ENCODE measurements around the gene SLC35G6.
A peak's percentile ranks its signal among the peaks of the same experiment; 100 is the strongest.
"Not testable (repeated sequence)": the region's sequence is repeated elsewhere in the genome, so short reads cannot be mapped to it uniquely, and the experiment has no call there.

Gene SLC35G6

DNA sequence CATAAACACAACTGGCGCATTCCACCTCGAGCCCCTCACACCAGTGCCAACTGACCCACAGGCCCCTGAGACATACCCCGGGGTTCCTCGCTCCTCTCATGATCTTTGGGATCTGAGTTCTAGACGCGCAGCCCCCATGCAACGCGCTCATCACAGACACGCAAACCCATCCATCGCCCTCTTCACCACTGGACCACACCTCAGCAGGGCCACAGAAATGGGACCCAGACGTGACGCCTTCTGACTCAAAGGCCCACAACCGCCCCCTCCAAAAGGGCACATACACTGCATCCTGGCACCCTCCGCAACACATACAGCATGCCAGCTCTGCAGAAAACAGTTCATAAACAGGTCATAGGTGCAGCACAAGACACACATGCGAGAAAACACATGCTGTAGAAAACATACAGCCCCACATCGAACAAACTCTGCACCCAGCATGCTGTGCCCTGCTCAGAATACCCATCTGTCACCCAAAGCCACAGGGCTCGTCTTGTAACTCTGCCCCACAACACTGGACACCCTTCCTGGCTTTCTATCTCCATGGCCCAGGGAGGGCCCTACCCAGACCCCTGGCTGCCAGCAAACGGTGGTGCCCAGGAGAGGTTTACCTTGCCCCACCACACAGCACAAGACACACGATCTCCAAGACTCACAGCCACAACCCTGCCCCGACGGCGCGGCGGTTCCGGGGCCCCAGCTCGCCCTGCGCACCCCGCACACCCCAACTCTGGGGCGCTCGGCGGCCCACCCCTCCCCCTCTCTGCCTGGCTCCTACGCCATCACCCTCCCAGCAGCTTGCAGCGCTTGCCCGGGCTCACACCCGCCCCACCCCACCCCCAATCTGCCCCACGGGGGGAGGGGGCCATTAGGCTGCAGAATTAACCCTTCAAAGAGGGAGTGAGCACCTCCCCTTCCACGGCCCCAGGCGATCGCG is 2.7 kb upstream of the SLC35G6 start:
- DNase-seq (ENCODE audit: low read depth) = peak; percentile 50

DNA sequence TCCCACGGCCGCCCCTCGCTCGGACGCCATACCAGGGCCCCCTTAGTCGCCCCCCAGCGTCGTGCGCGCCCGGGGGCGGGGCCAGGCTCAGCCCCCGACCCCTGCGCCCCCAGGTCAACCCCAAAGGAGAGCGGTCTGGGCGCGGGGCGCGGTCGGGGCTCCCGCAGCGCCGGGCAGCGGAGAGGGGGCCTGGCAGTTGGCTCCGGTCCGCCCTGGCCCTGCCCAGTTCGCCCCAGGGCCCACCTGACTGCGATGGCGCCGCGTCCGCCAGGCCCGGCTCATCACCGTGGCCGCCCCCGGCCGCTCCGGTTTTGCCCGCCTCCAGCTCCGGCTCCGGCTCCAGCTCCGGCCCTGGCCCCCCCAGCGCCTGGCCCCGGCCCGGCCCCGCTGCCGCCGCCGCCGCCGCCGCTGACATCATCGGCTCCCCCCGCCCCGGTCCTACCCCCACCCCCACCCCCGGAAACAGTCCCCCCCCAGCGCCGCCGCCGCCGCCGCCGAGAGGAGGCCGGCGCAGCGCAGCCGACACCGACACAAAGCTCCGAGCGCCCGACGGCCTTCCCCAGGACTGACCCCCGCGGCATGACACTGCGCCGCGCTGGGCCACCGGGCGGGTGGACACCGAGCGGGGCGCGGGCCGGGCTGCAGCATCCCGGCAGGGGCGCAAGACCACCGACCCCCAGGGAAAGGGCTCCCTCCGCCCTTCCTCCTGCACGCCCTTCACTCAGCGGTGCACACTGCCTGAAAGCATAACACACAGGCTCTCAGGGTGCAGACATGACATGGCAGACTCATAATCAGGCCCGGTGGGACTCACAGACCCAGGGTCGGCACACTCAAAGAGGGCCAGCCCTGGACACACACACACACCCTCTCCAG is 1.8 kb upstream of the SLC35G6 start, which contains the start of gene ZBTB4:
Gene ZBTB4, minus strand, starts transcription at position 419 of the 876 bp plus-strand sequence. CDS start 12,830 bp downstream, outside the sequence.
- DNase-seq (ENCODE audit: low read depth) = peak; percentile 67

DNA sequence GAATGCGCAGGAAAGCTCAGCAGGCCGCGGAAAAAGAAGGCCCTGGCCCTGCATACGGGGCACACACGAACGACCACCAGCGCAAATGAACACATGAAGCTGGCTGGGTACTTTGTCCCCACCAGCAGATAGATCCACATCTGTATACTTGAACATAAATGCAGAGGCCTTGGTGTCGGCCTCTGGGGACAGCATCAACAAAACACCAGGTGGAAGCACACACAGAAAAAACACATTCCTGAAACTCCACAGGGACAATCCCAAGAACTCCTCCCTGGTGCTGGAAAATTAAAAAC is 1.2 kb upstream of the SLC35G6 start:
- no peak for DNase-seq (ENCODE audit: low read depth)

DNA sequence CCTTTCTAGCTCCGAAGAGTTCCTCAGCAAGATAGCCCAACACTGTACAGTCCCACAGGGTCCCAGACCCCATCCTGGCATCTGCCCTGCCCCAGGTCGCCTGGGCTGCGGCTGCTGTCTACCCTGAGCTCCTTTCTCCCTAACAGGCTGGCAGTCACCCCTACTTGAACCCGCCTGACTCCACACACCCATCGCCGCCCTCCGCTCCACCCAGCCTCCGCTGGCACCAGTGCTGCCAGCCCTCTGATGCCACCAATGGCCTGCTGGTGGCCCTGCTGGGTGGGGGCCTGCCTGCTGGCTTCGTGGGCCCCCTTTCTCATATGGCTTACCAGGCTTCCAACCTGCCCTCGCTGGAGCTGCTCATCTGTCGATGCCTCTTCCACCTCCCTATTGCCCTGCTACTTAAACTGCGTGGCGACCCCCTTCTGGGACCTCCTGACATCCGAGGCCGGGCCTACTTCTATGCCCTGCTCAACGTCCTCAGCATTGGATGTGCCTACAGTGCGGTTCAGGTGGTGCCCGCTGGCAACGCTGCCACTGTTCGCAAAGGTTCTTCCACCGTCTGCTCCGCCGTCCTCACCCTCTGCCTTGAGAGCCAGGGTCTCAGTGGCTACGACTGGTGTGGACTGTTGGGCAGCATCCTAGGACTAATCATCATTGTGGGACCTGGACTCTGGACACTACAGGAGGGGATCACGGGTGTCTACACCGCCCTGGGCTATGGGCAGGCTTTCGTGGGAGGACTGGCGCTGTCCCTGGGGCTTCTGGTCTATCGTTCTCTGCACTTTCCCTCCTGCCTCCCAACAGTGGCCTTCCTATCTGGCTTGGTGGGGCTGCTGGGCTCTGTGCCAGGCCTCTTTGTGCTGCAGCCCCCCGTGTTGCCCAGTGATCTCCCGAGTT is 846 bp downstream of the SLC35G6 start:
- DNase-seq (ENCODE audit: low read depth) = not testable (repeated sequence)

DNA sequence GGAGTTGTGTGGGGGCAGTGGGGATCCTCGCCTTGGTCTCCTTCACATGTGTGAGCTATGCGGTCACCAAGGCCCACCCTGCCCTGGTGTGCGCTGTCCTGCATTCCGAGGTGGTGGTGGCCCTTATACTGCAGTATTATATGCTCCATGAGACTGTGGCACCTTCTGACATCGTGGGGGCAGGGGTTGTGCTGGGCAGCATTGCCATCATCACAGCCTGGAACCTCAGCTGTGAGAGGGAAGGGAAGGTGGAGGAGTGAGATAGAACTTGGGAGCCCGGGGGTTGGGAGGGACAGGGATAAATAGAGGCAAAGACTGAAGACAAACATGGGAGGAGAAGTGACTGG is 1.5 kb downstream of the SLC35G6 start:
- not testable (repeated sequence) for DNase-seq (ENCODE audit: low read depth)

DNA sequence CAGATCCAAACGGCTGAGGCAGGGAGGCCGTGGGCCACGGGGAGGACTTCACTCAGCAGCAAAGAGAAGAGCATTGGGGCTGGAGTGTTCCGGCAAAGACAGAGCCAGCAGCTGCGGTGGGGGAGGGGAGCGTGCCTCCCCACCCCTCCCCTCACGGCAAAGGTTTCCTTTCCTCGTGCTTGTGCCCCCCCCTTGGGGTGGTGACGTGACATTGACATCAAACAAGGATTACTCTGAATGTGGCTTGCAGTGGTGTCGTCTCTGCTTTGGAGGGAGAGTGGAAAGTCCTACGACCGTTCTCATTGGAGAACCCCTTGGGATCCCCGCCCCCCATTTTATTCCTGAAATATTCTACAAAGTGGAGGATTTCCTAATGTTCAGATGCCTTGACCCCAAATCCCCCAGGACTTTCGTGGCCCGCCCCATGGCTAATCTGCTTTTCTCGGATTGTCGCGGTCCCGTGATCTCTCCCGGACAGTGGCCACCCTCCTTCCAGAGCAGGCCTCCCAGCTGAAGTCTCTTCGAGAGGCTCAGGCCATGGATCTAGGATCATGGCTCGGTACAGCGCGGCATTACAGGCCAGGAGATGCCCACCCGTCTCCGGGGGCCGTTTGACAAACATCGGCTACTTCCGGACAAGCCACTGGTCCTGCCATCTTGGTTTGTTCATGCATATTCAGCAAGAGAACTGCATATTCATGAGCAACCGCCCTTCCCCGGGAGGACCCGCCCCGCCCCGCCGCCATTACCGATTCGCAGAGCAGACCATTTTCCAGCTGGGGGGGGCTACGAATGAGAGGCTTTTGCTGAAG is 2.2 kb downstream of the SLC35G6 start:
- peak; percentile 94 for DNase-seq (ENCODE audit: low read depth)

DNA sequence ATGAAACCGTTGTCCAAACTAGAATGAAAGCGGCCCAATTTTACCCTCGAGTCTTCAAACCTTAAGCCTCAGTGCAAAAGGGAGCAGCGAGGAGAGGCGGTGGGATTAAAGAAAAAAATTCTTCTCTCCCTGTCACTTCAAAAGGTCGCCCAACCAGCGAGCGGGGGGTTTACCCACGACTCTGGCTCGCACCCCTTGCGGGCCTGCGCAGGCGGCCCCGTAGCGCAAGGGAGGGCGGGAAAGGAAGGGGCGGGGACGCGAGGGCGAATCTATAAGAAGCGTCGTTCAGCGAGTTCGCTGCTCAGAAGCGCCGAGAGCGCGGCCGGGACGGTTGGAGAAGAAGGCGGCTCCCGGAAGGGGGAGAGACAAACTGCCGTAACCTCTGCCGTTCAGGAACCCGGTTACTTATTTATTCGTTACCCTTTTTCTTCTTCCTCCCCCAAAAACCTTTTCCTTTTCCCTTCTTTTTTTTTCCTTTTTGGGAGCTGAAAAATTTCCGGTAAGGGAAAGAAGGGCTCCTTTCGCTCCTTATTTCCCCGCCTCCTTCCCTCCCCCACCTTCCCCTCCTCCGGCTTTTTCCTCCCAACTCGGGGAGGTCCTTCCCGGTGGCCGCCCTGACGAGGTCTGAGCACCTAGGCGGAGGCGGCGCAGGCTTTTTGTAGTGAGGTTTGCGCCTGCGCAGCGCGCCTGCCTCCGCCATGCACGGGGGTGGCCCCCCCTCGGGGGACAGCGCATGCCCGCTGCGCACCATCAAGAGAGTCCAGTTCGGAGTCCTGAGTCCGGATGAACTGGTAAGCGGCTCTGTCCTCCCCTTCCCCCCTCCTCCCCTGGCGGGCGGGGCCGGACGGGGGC is 3.0 kb downstream of the SLC35G6 start, which contains the start of gene POLR2A:
Gene POLR2A, plus strand, starts transcription at position 300 of the 852 bp plus-strand sequence.
- DNase-seq (ENCODE audit: low read depth) = peak; percentile 98

DNA sequence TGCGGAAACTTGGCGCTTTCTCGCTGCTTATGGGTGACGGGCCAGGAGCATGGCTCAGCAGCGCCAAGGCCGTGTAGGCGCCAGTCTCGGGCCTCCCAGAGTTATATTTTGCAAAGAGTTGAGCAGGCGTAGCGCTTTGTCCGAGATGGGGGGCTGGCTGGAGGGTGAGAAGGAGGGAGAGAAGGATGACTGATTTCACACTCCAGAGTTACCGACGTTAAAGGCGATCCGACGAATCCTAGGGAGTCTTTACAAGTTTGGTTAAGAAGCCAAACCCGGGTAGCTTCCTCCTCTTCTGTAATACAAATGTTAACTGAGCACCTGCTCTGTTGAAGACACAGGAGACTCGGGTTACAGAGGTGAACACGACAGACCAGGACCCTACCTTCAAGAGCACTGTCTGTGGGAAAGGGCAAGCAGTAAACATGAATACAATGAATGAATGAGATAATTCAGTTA is 3.7 kb downstream of the SLC35G6 start:
- no peak for DNase-seq (ENCODE audit: low read depth)

DNA sequence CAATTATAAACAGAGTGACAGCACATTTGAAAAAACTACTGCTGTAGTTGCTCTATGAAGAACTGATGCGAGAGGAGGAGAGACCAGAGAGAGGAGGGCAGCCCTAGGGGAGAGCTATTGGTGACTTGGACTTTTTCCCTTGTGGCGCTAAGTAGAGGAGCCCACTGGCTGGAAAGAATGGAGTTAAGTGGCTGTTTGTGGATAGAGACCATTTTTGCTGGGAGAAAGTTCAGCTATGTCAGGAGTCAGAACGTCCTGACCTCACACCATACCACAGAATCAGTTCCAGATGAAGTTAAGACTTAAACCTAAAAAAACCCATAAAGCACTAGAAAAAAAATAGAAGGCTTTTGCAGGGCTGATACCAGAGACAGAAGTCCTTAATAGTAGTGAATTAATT is 4.9 kb downstream of the SLC35G6 start:
- peak; percentile 37 for DNase-seq (ENCODE audit: low read depth)

DNA sequence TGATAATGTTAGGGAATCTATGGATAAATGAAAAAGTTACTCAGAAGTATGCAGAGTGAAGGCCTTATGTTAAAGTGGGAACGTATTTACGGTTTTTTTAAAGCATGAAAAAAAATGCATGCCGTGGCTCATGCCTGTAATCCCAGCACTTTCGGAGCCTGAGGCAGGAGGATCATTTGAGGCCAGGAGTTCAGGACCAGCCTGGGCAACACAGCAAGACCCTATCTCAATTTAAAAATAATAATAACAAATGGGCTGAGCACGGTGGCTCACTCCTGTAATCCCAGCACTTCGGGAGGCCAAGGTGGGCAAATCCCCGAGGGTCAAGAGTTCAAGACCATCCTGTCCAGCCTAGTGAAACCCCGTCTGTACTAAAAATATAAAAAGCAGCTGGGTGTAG is 8.9 kb downstream of the SLC35G6 start:
- DNase-seq (ENCODE audit: low read depth) = no peak

DNA sequence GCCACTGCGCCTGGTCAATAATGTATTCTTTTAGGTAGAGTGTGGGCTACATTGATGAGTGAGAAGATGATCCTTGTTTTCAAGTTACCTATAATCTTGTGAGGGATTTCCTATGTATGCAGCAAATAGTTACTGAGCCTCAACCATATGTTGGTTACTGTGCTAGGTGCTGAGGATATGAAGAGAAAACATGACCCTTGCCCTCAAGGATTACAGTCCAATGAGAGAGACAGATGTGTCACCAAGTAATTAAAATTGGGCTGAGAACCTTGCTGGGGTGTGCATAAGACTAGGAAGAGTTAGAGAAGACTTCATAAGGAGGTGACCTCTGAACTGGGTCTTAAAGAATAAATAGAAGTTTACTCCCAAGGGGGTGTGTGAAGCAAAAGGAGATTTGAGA is 10.3 kb downstream of the SLC35G6 start:
- DNase-seq (ENCODE audit: low read depth) = no peak

DNA sequence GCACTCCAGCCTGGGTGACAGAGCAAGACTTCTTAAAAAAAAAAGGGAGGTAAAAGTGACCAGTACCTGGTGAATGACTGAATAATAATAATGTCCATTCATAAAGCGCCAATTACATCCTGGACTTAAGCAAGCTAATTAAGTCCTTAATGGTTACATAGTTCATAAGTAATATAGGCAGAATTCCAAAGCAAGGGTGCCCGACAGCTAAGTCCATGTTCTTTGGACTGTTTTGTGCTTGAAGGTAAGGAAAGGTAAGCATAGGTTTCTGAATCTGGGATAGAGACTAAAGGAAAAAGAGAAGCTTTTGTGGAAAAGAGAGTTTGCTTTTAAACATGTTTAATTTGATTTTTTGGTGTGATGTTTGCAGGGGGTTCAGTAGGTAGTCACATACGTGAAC is 12.7 kb downstream of the SLC35G6 start:
- no peak for DNase-seq (ENCODE audit: low read depth)

DNA sequence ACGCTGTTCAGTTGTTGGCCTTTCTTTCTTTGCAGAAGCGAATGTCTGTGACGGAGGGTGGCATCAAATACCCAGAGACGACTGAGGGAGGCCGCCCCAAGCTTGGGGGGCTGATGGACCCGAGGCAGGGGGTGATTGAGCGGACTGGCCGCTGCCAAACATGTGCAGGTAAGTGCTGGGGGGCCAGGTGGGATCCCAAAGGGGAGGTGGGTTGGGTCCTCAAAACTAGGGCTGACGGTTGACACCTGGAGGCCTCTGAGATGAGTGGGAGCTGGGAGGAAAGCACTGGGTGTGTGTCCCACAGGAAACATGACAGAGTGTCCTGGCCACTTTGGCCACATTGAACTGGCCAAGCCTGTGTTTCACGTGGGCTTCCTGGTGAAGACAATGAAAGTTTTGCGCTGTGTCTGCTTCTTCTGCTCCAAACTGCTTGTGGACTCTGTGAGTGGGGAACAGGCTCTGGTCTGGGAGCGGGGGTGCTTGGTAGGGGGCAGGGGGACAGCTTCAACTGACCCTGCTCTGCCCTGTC is 14.7 kb downstream of the SLC35G6 start:
- DNase-seq (ENCODE audit: low read depth) = no peak

DNA sequence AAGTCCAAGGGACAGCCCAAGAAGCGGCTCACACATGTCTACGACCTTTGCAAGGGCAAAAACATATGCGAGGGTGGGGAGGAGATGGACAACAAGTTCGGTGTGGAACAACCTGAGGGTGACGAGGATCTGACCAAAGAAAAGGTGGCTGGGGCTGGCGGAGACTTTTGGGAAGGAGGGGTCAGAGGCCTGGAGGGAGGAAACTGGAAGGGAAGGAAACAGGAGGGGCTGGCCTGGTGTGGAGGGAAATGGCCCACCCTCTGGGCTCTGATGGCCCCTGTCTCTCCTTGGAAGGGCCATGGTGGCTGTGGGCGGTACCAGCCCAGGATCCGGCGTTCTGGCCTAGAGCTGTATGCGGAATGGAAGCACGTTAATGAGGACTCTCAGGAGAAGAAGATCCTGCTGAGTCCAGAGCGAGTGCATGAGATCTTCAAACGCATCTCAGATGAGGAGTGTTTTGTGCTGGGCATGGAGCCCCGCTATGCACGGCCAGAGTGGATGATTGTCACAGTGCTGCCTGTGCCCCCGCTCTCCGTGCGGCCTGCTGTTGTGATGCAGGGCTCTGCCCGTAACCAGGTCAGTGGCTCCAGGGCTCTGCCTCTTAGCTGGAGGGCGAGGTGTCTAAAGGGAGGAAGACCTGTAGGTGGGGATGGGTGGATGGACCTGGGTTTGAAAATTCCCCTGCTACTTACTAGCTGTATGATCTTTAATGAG is 15.4 kb downstream of the SLC35G6 start:
- DNase-seq (ENCODE audit: low read depth) = no peak

DNA sequence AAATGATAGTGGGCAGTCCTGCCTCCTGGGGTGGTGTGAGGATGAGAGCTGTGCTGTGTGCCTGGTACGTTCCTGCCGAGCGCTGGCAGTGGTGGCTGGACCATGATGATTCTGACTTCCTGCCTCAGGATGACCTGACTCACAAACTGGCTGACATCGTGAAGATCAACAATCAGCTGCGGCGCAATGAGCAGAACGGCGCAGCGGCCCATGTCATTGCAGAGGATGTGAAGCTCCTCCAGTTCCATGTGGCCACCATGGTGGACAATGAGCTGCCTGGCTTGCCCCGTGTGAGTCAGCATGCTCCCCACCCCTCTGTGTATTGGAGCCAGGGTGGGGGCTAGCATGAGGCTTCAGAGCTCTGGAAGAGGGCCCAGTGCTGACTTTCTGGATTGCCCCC is 16.0 kb downstream of the SLC35G6 start:
- no peak for DNase-seq (ENCODE audit: low read depth)

DNA sequence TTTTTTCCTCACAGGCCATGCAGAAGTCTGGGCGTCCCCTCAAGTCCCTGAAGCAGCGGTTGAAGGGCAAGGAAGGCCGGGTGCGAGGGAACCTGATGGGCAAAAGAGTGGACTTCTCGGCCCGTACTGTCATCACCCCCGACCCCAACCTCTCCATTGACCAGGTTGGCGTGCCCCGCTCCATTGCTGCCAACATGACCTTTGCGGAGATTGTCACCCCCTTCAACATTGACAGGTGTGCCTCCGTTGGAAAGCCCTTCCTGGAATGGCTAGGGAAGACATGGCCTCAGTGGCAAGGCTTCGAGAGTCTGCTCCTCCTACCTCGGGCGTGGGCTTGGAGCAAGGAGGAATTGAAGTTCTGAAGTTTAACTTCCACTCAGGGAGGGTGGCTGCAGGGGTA is 16.4 kb downstream of the SLC35G6 start:
- no peak for DNase-seq (ENCODE audit: low read depth)

DNA sequence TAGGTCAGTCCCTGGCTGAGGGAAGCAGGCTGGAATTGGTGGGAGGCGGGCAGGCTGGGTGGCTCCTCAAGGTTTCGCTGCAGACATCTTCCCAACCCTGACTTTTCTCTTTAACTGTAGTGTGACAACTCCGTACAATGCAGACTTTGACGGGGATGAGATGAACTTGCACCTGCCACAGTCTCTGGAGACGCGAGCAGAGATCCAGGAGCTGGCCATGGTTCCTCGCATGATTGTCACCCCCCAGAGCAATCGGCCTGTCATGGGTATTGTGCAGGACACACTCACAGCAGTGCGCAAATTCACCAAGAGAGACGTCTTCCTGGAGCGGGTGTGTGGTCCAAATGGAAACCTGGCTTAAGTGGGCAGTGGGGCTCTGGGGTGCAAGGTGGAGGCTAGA is 17.9 kb downstream of the SLC35G6 start:
- no peak for DNase-seq (ENCODE audit: low read depth)

DNA sequence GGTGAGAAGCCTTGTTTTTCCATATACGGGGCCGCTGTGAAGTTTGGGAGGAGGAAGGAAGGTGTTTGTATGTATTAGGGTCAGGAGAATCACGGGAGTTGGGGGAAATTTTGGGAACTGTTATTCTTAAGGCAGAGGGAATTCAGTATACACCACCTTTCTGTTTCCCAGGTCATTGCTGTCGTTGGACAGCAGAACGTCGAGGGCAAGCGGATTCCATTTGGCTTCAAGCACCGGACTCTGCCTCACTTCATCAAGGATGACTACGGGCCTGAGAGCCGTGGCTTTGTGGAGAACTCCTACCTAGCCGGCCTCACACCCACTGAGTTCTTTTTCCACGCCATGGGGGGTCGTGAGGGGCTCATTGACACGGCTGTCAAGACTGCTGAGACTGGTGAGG is 20.5 kb downstream of the SLC35G6 start:
- DNase-seq (ENCODE audit: low read depth) = no peak

DNA sequence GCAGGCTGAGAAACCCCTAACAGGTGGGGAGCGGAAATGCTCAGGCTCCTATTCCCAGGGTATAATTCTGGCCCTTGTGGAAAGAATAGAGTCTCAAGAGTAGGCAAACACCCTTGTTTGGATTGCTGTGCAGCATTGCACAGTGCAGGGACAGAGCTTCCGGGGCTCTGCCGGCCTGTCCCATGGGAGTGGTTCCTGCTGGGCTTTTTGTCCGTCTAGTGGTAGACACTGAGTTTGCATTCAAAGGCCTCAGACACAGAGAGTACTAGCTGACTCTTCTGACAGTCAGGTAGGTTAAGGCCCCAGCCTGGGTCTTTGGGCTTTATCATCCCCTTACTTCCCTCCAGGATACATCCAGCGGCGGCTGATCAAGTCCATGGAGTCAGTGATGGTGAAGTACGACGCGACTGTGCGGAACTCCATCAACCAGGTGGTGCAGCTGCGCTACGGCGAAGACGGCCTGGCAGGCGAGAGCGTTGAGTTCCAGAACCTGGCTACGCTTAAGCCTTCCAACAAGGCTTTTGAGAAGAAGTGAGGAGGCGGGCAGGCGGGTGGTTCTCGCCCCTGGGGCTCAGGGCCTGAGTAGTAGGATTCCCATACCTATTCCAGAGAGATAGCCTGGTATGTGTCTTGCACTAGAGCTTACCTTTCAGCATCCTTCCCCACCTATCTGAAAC is 21.1 kb downstream of the SLC35G6 start:
- no peak for DNase-seq (ENCODE audit: low read depth)
